22Rv1 (cell line): ENCODE results near the gene ZNF608.

Source experiments
- CTCF ChIP-seq: fragments of 450-650 bp; IDR thresholded peaks from 2 replicates; pipeline ENCODE4 v1.5.1; 2017; ENCODE audit warnings: mild to moderate bottlenecking
- ZFX ChIP-seq: fragments of 450-650 bp; IDR thresholded peaks from 2 replicates; pipeline ENCODE4 v1.6.1; 2017; ENCODE audit warnings: antibody characterized with exemption, borderline replicate concordance

- TF ChIP-seq CTCF (no peak), ZFX (no peak)
Observed at GRCh38 chr5:124728331-124728967, 18.0 kb downstream of the ZNF608 start.
